Tibial nerve (tissue), 4 donors: ENCODE data around the gene MECP2. TPM values are rescaled to one million over a fixed set of nuclear protein-coding genes. Genes with fewer than 3 reads are reported as not detected.
A peak's percentile ranks its signal among the peaks of the same experiment; 100 is the strongest.

Source experiments
- DNase-seq, 2 donors: peaks; one replicate each; pipeline ENCODE4 v3.0.0-alpha.2; 2019; ENCODE audit warnings: low spot score in 2 of 2
- H3K27ac ChIP-seq, 4 donors: fragments of 200-600 bp; sonication (generic) in 3 of 4; one replicate each; pipeline ENCODE4 v1.5.1; 2017 to 2019; ENCODE audit warnings: mild to moderate bottlenecking in 1 of 4
- H3K27me3 ChIP-seq, 2 donors: fragments of 200-600 bp; sonication (generic) in 1 of 2; one replicate each; pipeline versions ENCODE4 v1.5.1 to v1.6.0; 2017 to 2019
- H3K36me3 ChIP-seq, 3 donors: fragments of 200-600 bp; sonication (generic); one replicate each; pipeline ENCODE4 v1.5.1; 2018 to 2019
- H3K4me1 ChIP-seq, 4 donors: fragments of 200-600 bp; sonication (generic) in 3 of 4; one replicate each; pipeline ENCODE4 v1.5.1; 2017 to 2019
- H3K4me3 ChIP-seq, 4 donors: fragments of 200-600 bp; sonication (generic) in 3 of 4; one replicate each; pipeline ENCODE4 v1.5.1; 2017 to 2019; ENCODE audit warnings: mild to moderate bottlenecking in 1 of 4, moderate library complexity in 1 of 4
- H3K9me3 ChIP-seq, 4 donors: fragments of 200-600 bp; sonication (generic) in 3 of 4; one replicate each; pipeline ENCODE4 v1.5.1; 2017 to 2019
- CTCF ChIP-seq, 5 experiments: fragments of 200-600 bp in 3 of 5; fragments of 450-650 bp in 2 of 5; sonication (generic) in 3 of 5; IDR thresholded peaks; one replicate each; pipeline ENCODE4 v1.5.1; 2016 to 2019; ENCODE audit warnings: antibody characterized with exemption in 5 of 5, mild to moderate bottlenecking in 3 of 5, moderate library complexity in 2 of 5
- EP300 ChIP-seq, 2 donors: sonication (generic); formaldehyde crosslinking; IDR thresholded peaks; one replicate each; pipeline ENCODE4 v1.6.1; 2017; ENCODE audit warnings: antibody characterized with exemption in 2 of 2, mild to moderate bottlenecking in 1 of 2
- POLR2A ChIP-seq, 2 donors: fragments of 450-650 bp; IDR thresholded peaks; one replicate each; pipeline ENCODE4 v1.6.1; 2017; ENCODE audit warnings: antibody characterized with exemption in 2 of 2, mild to moderate bottlenecking in 2 of 2, moderate library complexity in 2 of 2
- WGBS, 2 donors: methylation state at CpG; one replicate each; pipeline ENCODE4 v1.1.5; 2018; 5-methylcytosine and 5-hydroxymethylcytosine counted together
- total RNA-seq, 4 donors: library from RNA; depleted of rRNA; stranded (reverse); fragments of >200 nt; gene quantifications; one replicate each; pipeline ENCODE4 v1.1.0, GENCODE V29; 2016

The MECP2 gene
- total RNA-seq, 4 donors from 2014 or later: 71.6 to 96.5 (median 83.1) TPM

- Histone ChIP-seq H3K27ac (no peak overlapping the region), H3K27me3 (no peaks in the 10 kb centered on the region), H3K36me3 (peaks cover 0 to 9% (median 0%) of the 10 kb centered on the region in 3 donors), H3K9me3 (no peaks in the 10 kb centered on the region), H3K4me3 (no peak overlapping the region), H3K4me1 (peaks cover 0 to 62% (median 8%) of the 10 kb centered on the region in 4 donors)
- 79 to 81% methylated on average over 8 of the region's 8 CpGs for WGBS, 2 donors
- no peak for TF ChIP-seq EP300 (IDR thresholded peaks at IDR 0.05)
- TF ChIP-seq POLR2A (IDR thresholded peaks at IDR 0.05): no peak
- no peak for TF ChIP-seq CTCF (IDR thresholded peaks at IDR 0.05)
- DNase-seq: no peak
These were observed 61.0 kb downstream of the MECP2 start for GRCh38 chrX:154036513-154036912.

GRCh38 chrX:154033848-154034247, 63.7 kb downstream of the MECP2 start:
- no peak overlapping the region for H3K4me3 ChIP-seq
- no peaks in the 10 kb centered on the region for H3K9me3 ChIP-seq
- H3K4me1 ChIP-seq: peaks cover 0 to 47% (median 0%) of the 10 kb centered on the region in 4 donors
- no peak for DNase-seq
- WGBS, 2 donors: 83 to 87% methylated on average over 2 of the region's 2 CpGs
- no peaks in the 10 kb centered on the region for H3K27me3 ChIP-seq
- no peak for TF ChIP-seq CTCF (IDR thresholded peaks at IDR 0.05)
- no peak for TF ChIP-seq POLR2A (IDR thresholded peaks at IDR 0.05)
- peaks cover 0 to 26% (median 0%) of the 10 kb centered on the region in 3 donors for H3K36me3 ChIP-seq
- no peak overlapping the region for H3K27ac ChIP-seq

- no peak overlapping the region for H3K4me3 ChIP-seq
- H3K27me3 ChIP-seq: no peaks in the 10 kb centered on the region
- WGBS, 2 donors: 56 to 63% methylated on average over 8 to 9 of the region's 9 CpGs
- DNase-seq: no peak
- H3K36me3 ChIP-seq: peaks cover 0 to 27% (median 0%) of the 10 kb centered on the region in 3 donors
- peaks cover 0 to 56% (median 0%) of the 10 kb centered on the region in 4 donors for H3K4me1 ChIP-seq
- H3K9me3 ChIP-seq: no peaks in the 10 kb centered on the region
- TF ChIP-seq CTCF (IDR thresholded peaks at IDR 0.05): no peak
- TF ChIP-seq POLR2A (IDR thresholded peaks at IDR 0.05): no peak
- no peak for TF ChIP-seq EP300 (IDR thresholded peaks at IDR 0.05)
- peak overlapping the region in 1 of 4 donors; percentile 7 for H3K27ac ChIP-seq
These were observed 64.9 kb downstream of the MECP2 start for GRCh38 chrX:154032653-154033052.

GRCh38 chrX:154032160-154032559, 65.4 kb downstream of the MECP2 start:
- H3K9me3 ChIP-seq: no peaks in the 10 kb centered on the region
- TF ChIP-seq EP300 (IDR thresholded peaks at IDR 0.05) (no peak), CTCF (IDR thresholded peaks at IDR 0.05) (no peak), POLR2A (IDR thresholded peaks at IDR 0.05) (no peak)
- H3K36me3 ChIP-seq: peaks cover 0 to 32% (median 0%) of the 10 kb centered on the region in 3 donors
- 73 to 90% methylated on average over 10 to 11 of the region's 11 CpGs for WGBS, 2 donors
- no peak for DNase-seq
- H3K27me3 ChIP-seq: no peaks in the 10 kb centered on the region
- no peak overlapping the region for H3K4me3 ChIP-seq
- peak overlapping the region in 1 of 4 donors; percentile 20 for H3K27ac ChIP-seq
- peaks cover 0 to 56% (median 0%) of the 10 kb centered on the region in 4 donors for H3K4me1 ChIP-seq

DNA sequence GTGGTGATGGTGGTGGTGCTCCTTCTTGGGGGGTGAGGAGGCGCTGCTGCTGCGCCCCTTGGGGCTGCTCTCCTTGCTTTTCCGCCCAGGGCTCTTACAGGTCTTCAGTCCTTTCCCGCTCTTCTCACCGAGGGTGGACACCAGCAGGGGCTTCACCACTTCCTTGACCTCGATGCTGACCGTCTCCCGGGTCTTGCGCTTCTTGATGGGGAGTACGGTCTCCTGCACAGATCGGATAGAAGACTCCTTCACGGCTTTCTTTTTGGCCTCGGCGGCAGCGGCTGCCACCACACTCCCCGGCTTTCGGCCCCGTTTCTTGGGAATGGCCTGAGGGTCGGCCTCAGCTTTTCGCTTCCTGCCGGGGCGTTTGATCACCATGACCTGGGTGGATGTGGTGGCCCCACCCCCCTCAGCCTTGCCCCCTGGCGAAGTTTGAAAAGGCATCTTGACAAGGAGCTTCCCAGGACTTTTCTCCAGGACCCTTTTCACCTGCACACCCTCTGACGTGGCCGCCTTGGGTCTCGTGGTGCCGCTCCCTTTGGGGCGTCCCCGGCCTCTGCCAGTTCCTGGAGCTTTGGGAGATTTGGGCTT, 66.7 kb downstream of the MECP2 start:
- peaks cover 0 to 34% (median 0%) of the 10 kb centered on the region in 3 donors for H3K36me3 ChIP-seq
- peak overlapping the region in 3 of 4 donors; percentile 34 to 67 (median 43) for H3K27ac ChIP-seq
- no peaks in the 10 kb centered on the region for H3K9me3 ChIP-seq
- 89% methylated on average over 16 to 29 of the region's 29 CpGs for WGBS, 2 donors
- TF ChIP-seq POLR2A (IDR thresholded peaks at IDR 0.05) (no peak), CTCF (IDR thresholded peaks at IDR 0.05) (no peak), EP300 (IDR thresholded peaks at IDR 0.05) (no peak)
- no peak overlapping the region for H3K4me3 ChIP-seq
- no peaks in the 10 kb centered on the region for H3K27me3 ChIP-seq
- DNase-seq: no peak
- H3K4me1 ChIP-seq: peaks cover 0 to 54% (median 0%) of the 10 kb centered on the region in 4 donors
